ENCODE measurements around the gene CCDC92B.

DNA sequence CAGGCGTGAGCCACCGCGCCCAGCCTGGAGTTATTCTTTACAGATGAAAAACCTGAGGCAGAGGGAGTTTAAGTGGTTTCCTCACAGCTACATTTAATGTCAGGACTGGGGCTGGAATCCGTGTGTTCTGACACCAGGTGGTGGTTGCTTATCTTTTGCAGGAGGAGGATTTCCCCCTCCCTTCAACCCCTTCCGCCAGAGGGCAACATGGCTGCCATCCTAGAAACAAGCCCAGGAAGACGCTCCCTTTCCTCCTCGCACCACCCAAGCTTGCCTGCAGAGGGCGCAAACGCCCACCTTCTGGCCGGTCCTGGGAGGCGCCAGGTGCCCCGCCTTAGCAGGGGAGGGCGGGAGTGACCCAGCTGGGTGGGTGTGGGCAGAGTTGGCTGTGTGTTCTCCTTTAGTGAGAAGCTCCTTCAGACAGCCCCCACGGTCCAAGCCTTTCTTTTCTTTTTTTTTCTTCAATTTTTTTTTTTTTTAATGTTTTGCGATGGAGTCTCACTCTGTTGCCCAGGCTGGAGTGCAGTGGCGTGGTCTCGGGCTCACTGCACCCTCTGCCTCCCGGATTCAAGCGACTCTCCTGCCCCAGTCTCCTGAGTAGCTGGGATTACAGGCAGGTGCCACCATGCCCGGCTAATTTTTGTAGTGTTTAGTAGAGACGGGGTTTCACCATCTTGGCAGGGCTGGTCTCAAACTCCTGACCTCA is 36.9 kb upstream of the CCDC92B start:
- TF ChIP-seq PATZ1 (CRISPR knock-in tag; IDR thresholded peaks at IDR 0.05; ENCODE audit: borderline replicate concordance) (no peak), GLIS3 (CRISPR knock-in tag; IDR thresholded peaks at IDR 0.05) (no peak), ZC3H10 (CRISPR knock-in tag; IDR thresholded peaks at IDR 0.05) (no peak), OSR1 (CRISPR knock-in tag; IDR thresholded peaks at IDR 0.05) (no peak), CSRNP3 (CRISPR knock-in tag; IDR thresholded peaks at IDR 0.05) (no peak), ZFP30 (CRISPR knock-in tag; IDR thresholded peaks at IDR 0.05) (no peak)

Measured in SK-N-SH treated with all-trans-retinoic acid at 6 μM for 48 hours (cell line).